HTR-8/SVneo (cell line): ENCODE measurements around the gene POLR1G.
A peak's percentile ranks its signal among the peaks of the same experiment; 100 is the strongest.
"Not testable (repeated sequence)": the region's sequence is repeated elsewhere in the genome, so short reads cannot be mapped to it uniquely, and the experiment has no call there.

Experiments used
- DNase-seq: peaks from one replicate; pipeline ENCODE4 v3.0.0; 2011; ENCODE audit warnings: low spot score, mixed read lengths; ENCODE audit not compliant: insufficient read length
- FAIRE-seq: peaks from 2 replicates; lab custom pipeline; 2011; peaks lifted over from hg19 to GRCh38; lab: Jason Lieb, UNC

The POLR1G gene

DNA sequence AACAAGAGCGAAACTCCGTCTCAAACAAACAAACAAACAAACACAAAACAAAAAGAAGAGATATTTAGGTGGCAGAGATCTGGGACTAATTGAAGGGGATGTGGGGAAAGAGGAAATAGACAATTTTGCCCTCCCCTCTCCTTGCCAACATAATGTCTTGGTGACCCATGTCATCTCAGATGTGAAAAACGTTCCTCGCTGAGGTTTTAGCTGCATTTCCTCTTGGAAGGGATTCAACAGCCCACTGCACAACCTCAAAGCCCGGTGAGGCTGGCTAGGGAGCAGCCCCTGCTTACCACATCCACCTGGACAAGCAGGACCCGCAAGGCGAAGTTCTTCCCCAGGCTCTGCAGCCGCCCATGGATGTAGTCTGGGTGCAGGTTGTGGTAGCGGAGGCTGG lies 12.4 kb downstream of the POLR1G start:
- no peak for DNase-seq

DNA sequence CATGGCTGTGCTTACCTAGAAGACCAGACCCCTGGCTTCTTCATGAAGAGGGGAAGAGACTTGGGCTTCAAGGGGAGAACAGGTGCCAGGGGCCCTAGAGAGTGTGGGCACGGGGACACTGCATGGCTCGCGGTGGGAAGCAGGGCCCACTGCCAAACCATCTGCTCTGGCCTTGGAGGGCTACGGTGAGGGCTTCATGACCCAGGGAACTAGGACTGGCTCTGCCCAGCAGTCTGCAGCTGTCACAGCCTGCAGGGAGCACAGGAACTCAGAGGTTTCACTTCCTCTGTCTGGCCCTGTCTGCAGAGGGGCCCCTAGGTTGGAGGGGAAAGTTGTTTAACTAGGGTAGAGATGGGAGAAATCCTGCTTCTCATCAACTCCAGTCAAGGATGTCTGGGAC lies 13.0 kb downstream of the POLR1G start:
- no peak for FAIRE-seq
- DNase-seq, result no peak

More for the DNA sequence above, 12.4 kb downstream of the POLR1G start:
- no peak for FAIRE-seq

DNA sequence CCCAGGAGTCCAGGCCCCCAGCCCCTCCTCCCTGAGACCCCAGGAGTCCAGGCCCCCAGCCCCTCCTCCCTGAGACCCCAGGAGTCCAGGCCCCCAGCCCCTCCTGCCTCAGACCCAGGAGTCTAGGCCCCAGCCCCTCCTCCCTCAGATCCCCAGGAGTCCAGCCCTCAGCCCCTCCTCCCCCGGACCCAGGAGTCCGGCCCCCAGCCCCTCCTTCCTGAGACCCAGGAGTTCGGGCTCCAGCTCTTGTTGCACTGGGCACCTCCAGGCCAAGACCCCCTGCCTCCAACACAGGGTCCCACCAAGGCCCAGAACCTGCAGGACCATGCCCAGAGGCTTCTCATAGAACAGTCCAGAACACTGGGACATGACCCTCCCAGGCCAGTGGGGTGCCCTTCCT lies 13.5 kb downstream of the POLR1G start:
- FAIRE-seq (no peak), DNase-seq (no peak)

DNA sequence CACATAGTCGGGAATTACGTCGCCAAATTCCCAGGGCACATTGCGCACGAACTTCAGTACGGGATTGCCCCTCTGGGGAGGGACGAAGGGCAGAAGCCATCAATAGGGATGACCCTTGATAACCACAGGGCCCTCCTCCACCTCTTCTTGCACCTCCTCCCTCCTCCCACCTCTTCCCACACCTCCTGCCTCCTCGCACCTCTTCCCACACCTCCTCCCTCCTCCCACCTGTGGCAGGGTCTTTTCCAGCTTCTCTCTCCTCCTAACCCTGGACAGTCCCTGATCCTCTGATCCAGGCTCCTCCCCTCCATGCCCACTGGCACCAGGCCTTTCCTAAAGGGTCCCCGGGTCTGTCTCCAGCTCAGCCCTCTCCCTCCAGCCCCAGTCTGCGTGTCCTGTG lies 13.9 kb downstream of the POLR1G start:
- no peak for DNase-seq
- FAIRE-seq, result no peak

DNA sequence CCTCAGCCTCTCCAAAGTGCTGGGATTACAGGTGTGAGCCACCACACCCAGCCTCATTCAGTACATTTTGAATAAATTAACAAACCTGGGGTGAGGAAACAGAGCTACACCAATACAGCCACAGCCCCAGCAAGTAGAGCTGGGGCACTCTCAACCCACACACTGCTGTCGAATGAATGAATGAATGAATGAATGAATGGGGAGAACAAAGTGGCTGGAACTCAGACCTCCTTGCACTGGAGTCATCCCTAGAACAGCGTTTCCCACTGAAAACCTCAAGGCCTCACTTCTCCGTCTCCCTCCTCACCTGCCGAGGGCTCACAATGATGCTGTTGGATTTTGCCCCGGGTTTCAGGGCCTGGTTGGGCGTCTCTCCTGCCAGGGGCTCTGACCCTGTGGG lies 14.4 kb downstream of the POLR1G start:
- no peak for DNase-seq
- FAIRE-seq, result no peak

DNA sequence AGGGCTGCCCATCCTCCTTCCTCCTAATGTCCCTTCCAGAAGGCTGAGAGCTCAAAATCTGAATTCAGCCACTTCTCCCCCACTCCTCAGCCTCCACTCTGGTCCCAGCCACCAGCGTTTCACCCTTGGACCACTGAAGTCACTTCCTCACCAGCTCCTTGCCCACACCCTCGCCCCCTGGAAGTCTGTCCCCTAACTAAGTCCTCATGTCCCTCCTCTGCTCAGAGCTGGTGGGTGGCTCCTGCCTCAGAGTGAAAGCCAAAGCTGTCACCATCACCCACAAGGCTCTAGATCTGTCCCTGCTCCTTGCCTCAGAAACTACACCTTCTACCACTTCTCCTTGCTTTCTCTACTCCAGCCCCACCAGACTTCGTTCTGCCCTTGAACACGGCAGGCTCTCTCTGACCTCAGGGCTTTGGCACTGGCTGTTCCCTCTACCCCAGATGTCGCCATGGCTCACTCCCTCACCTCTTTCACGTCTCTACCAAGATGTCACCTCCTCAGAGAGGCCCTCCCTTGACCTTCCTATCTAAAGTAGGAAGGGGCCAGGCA lies 15.6 kb downstream of the POLR1G start:
- no peak for FAIRE-seq
- no peak for DNase-seq

DNA sequence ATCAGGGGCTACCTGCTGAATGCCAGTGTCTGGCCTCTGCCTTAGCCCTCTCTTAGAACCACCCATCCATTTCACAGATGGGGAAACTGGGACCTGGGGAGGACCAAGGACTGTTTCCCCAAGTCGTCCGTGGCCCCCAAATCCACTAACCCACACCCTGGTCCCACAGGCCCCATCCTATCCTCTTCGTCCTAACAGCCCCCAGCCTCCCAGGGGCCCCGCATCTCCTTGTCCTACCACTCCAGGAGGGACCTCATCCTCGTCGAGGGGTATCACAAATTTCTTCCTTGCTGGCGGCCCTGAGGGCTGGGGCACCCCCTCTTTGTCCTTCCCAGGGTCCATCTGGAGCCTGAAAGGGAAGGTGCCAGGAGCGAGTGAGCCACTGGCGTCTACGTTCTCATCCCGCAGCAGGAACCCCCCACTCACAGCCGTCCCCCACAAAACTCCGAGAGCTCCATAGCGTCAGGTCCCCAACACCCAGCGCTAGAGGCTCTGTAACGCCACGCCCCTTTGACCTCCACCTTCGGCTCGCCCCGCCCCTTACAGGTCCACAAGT lies 16.7 kb downstream of the POLR1G start:
- DNase-seq (no peak), FAIRE-seq (no peak)

DNA sequence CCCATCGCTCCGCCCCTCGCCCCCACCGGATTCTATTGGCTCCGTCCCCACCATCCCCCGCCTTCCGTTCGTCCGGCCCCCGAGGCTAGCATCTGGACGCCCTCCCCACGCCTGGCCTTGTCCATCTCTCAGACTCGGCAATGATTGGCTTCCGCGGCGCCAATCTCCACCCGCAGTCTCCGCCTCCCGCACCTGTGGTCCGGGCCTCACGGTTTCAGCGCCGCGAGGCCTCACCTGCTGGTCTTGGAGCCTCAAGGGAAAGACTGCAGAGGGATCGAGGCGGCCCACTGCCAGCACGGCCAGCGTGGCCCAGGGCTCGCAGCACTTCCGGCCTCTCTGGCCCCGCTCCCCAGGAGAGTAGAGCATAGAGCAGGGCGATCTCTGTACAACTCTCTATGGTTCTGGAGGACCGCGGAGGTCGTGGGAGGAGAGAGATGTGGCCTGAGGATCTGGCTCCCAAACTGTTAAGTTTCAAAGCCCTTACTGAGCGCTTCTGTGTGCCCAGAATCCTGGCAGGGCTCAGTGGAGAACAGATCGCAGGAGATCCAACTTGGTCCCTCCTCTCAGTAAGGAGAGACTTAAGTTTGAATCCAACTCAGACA lies 17.2 kb downstream of the POLR1G start, which contains the start of gene ERCC1:
Gene ERCC1 (minus strand): TSS at position 329 of the 602 bp plus-strand sequence. CDS start 543 bp downstream, outside the sequence.
- FAIRE-seq (peak; percentile 95), DNase-seq (peak; percentile 96)

DNA sequence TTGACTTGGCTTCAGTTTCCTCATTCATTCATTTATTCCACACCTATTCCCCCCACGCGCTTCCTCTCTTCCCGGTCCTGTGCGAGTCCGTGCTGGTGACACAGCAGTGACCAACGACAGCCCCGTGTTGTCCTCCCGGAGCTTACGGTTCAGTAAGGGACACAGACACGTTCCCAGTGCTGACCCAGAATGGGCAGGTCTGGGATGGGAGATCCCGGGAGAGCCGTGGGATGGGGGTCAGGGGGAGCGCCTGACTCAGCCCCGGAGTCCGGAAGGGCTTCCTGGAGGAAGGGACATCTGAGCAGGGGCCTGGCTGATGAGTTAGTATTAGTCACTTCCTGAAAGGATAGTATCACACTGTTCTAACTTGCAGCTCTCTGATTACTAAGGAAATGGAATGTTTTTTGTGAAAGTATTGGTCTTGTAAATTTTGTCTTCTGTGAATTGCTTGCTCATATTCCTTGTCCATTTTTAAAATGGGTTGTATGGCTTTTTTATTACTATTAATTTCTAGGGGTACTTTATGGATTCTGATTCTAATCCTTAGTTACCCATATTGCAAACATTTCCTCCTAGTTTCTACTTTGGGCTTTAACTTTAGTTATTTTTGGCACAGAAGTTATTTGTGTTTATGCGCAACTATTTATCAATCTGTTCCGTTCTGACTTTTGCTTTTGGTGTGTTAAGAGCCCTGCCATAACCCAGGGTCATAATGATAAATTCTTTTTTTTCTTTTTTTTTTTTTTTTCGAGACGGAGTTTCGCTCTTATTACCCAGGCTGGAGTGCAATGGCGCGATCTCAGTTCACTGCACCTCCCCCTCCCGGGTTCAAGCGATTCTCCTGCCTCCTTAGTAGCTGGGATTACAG lies 18.0 kb downstream of the POLR1G start:
- FAIRE-seq, result no peak

DNA sequence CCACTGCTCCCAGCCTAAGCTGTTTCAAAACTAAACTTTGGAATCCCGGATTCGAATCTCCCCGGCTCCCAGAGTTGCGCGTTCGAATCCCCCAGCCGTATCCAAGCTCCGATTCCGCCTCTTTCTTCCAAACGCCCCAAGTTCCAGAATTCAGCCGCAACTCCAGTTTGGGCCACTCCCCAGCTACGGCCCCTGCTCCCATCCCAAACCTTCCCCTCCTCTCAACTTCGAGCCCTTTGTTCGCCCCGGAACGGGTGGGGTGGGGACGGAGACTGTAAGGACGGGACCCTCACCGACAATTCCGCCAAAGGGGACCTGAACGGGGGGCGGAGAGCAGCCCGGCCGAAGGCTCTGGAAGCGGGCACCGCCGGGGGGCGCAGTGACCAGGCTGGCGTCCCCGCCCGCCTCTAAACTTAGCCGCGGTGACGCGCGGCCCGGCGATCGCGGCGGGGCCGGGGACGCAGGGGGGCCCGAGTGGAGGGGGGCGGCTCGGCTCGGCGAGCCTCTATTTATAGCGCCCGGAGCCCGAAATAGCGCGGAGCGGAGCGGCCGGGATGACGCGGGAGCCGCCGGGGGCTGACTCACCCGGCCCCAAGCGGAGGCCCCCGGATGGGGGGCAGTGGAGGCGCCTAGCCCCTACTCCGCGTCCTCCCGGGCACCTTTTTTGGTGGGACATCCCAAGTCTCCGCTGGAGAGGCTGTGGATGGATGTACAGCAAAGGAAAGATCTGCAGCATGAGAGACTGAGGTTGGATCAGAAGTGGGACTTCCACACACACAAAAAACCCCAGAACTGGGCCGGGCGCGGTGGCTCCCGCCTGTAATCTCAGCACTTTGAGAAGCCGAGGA lies 22.2 kb downstream of the POLR1G start:
- FAIRE-seq (no peak), DNase-seq (no peak)

More for the DNA sequence above, 18.0 kb downstream of the POLR1G start:
- DNase-seq, result no peak

DNA sequence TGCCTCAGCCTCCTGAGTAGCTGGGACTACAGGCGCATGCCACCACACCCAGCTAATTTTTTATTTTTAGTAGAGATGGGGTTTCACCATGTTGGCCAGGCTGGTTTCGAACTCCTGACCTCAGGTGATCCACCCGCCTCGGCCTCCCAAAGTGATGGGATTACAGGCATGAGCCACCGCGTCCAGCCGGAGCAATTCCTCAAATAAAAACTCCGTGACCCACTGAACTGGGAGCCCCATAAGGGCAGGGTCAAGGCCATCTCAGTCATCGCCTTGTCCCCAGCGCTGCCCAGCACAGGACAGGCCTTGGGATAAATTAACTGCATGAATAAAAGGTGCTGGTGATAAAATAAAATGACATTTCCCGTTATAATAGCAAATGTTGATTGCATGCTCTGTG lies 23.5 kb downstream of the POLR1G start:
- not testable (repeated sequence) for DNase-seq, FAIRE-seq

DNA sequence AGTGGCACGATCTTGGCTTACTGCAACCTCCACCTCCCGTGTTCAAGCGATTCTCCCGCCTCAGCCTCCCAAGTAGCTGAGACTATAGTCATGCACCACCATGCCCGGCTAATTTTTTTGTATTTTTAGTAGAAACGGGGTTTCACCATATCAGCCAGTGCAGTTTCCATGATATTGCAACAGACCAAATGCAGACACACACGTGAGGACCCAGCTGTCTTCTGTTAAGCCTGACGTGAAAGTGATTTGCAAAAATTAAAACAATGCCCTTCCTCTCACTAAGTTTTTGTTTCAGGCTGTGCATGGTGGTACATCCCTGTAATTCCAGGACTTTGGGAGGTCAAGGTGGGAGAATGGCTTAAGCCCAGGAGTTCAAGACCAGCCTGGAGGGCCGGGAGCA lies 24.6 kb downstream of the POLR1G start:
- not testable (repeated sequence) for DNase-seq, FAIRE-seq

DNA sequence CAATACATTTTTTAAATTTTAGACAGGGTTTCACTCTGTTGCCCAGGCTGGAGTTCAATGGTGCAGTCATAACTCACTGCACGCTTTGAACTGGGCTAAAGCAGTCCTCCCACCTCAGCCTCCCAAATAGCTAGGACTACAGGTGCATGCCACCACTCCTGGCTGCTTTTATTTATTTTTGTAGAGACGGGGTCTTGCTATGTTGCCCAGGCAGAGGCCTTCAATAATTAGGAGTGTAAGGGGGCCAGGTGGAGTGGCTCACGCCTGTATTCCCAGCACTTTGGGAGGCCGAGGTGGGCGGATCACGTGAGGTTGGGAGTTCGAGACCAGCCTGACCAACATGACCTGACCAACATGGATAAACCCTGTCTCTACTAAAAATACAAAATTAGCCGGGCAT lies 26.1 kb downstream of the POLR1G start:
- DNase-seq, FAIRE-seq: not testable (repeated sequence)

DNA sequence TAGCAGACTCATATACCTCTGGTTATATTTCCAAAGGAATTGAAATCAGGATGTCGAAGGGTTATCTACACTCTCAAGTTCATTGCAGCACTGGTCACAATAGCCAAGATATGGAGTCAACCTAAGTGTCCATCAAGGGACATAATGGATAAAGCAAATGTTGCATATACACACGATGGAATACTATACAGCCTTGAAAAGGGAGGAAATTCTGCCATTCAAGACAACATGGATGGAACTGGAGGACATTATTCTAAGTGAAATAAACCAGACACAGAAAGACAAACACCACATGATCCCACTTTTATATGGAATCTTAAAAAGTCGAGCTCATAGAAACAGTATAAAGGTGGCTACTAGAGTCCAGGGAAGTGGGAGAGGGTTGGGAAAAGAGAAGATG lies 30.9 kb downstream of the POLR1G start:
- no peak for FAIRE-seq
- no peak for DNase-seq

DNA sequence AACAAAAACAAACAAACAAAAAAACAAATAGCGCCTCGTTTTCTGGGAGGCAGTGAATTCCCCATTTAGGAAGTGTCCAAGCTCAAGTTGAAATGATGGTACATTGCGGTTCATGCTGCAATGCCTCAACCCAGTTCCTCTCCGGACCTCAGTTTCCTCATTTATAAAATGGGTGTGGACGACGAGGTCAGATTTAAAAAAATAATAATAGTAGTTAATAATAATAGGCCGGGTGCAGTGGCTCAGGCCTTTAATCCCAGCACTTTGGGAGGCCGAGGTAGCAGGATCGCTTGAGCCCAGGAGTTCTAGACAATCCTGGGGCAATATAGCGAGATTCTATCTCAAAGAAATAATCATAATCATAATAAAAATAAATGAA lies 32.7 kb downstream of the POLR1G start:
- no peak for FAIRE-seq
- no peak for DNase-seq

DNA sequence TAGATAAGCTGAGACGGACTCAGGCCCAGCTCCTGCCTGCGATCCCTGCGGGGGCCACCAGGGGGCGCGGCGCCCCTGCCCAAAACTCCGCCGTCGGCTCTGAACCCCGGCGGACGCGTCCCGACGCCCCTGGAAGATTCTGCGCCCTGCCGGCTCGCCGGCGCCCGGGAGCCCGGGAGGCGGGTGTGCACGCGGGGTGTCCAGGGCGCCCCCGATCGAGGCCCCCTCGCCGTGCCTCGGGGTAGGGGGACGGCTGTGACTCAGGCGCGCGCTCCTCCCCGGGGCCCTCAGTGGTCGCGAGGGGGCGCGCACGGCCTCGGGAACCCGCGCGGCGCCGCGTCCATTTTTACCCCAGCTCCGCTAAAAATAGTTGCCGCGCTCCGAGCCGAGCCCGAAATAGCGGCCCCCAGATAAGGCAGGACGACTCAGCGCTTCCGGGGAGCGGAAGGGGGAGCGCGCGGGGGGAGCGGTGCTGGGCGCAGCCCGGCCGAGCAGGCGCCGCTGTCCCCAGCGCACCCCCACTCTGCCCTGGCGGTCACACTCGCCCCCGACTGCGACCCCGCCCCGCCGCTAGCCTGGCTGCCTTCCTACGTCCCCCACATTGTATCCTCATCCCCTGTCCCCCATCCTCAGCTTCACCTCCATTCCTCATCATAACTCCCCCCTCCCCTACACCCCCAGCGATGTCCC lies 33.3 kb downstream of the POLR1G start:
- DNase-seq (peak; percentile 71), FAIRE-seq (peak; percentile 28)

DNA sequence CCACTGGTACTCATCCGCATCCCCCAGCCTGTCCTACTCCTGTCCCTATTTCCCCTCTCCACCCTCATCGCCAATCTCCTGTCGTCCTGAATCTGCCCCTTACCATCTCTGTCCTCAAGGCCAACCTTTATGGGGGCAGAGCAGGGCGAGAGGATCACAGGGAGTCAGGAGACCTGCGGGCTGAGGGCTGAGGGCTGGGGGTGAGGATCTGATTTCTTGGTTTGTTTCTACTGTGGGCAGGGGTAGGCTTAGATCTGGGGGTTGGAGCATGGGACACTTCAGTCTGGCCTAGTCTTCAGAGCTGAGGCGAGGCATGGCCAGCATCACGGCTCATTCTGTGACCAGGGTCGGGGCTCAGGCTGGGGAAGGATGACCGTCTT lies 33.8 kb downstream of the POLR1G start:
- FAIRE-seq (no peak), DNase-seq (no peak)

DNA sequence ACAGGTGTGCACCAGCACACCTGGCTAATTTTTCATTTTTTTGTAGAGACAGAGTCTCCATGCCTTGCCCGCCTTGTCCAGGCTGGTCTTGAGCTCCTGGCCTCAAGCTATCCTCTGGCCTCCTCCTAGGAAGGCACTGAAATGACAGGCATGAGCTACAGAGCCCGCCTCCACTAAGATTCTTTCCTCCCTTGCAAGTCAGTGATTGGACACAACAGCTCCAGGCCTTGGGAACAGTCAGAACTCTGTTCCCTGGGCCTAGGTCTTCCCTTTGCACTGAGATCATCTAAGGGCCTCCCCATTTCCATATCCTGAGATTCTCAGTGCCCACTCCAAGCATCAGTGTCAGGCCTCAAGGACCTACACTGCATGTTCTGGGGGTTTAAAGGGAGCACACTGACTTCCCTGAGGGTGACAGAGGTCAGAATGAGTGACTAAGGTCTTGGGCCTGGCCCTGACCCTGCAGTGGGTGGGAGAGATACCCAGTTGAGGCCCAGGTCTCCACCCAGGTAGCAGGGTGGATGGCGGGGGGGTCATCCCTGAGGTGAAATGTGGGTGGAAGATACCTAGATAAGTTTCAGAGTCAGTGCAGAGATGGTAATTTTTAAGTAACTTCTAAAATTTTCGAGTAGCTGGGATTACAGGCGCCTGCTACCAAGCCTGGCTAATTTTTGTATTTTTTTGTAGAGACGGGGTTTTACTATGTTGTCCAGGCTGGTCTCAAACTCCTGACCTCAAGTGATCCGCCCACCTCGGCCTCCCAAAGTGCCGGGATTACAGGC lies 34.6 kb downstream of the POLR1G start:
- DNase-seq (no peak), FAIRE-seq (no peak)

DNA sequence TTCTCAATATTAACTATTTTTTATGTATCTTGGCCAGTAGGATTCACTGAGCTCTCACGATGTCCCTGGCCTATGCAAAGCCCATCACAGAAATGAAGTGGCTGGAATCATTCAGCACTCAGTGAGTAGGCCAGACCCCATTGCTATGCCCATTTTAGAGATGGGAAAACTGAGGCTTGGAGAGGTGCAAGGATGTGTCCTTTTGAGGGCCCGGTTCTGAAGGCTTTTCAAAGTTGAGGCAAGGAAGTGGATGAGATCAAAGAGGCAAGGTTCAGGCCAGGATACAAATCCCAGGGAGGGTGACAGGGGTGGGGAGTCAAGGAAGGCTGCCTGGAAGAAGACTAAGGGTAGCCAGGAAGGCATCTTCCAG lies 35.9 kb downstream of the POLR1G start:
- FAIRE-seq (no peak), DNase-seq (no peak)
